ENCODE data around the gene POFUT2.

Gene POFUT2

GRCh38 chr21:45264912-45265515 is 22.7 kb downstream of the POFUT2 start:
- TF ChIP-seq REST (IDR thresholded peaks at IDR 0.05; ENCODE audit: insufficient read depth in 1 of 2, low read depth in 2 of 2, low read length in 2 of 2) = no peak
- no peak for TF ChIP-seq POLR2AphosphoS5 (IDR thresholded peaks at IDR 0.05; ENCODE audit: low read depth, low read length)
- no peak for TF ChIP-seq TAF1 (IDR thresholded peaks at IDR 0.05; ENCODE audit: borderline replicate concordance, insufficient read depth, low read length)
- TF ChIP-seq SIN3A (IDR thresholded peaks at IDR 0.05; ENCODE audit: borderline replicate concordance, insufficient read depth, low read length) = no peak
- no peak for TF ChIP-seq FOXP2 (optimal IDR thresholded peaks at IDR 0.05; ENCODE audit: borderline replicate concordance, extremely low read depth, extremely low read length, insufficient read depth)

- no peak for TF ChIP-seq POLR2AphosphoS5 (IDR thresholded peaks at IDR 0.05; ENCODE audit: low read depth, low read length)
Observed at GRCh38 chr21:45264146-45264911, 23.4 kb downstream of the POFUT2 start.

- TF ChIP-seq FOXP2 (optimal IDR thresholded peaks at IDR 0.05; ENCODE audit: borderline replicate concordance, extremely low read depth, extremely low read length, insufficient read depth) (no peak), REST (IDR thresholded peaks at IDR 0.05; ENCODE audit: insufficient read depth in 1 of 2, low read depth in 2 of 2, low read length in 2 of 2) (no peak), TAF1 (IDR thresholded peaks at IDR 0.05; ENCODE audit: borderline replicate concordance, insufficient read depth, low read length) (no peak), POLR2AphosphoS5 (IDR thresholded peaks at IDR 0.05; ENCODE audit: low read depth, low read length) (no peak), SIN3A (IDR thresholded peaks at IDR 0.05; ENCODE audit: borderline replicate concordance, insufficient read depth, low read length) (no peak)
Observed at GRCh38 chr21:45263534-45263933, 24.2 kb downstream of the POFUT2 start.

DNA sequence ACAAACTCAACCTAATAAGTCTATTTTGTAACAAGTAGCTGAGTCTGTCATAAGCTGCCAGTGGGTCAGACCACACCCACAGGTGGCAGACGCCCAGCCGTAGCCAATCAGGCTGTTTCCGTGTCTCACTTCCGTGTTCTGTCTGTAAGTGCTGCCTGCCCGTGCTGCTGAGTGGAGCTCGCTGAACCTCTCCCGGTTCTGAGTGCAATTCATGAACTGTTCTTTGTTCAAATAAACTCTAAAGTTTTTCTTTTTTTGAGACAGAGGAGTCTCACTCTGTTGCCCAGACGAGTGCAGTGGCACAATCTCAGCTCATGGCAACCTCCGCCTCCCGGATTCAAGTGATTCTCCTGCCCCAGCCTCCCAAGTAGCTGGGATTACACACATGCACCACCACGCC is 25.1 kb downstream of the POFUT2 start:
- TF ChIP-seq SIN3A (IDR thresholded peaks at IDR 0.05; ENCODE audit: borderline replicate concordance, insufficient read depth, low read length) = no peak
- no peak for TF ChIP-seq FOXP2 (optimal IDR thresholded peaks at IDR 0.05; ENCODE audit: borderline replicate concordance, extremely low read depth, extremely low read length, insufficient read depth)
- no peak for TF ChIP-seq TAF1 (IDR thresholded peaks at IDR 0.05; ENCODE audit: borderline replicate concordance, insufficient read depth, low read length)
- no peak for TF ChIP-seq REST (IDR thresholded peaks at IDR 0.05; ENCODE audit: insufficient read depth in 1 of 2, low read depth in 2 of 2, low read length in 2 of 2)
- no peak for TF ChIP-seq POLR2AphosphoS5 (IDR thresholded peaks at IDR 0.05; ENCODE audit: low read depth, low read length)

GRCh38 chr21:45262041-45262581 is 25.6 kb downstream of the POFUT2 start:
- TF ChIP-seq FOXP2 (optimal IDR thresholded peaks at IDR 0.05; ENCODE audit: borderline replicate concordance, extremely low read depth, extremely low read length, insufficient read depth) (no peak), REST (IDR thresholded peaks at IDR 0.05; ENCODE audit: insufficient read depth in 1 of 2, low read depth in 2 of 2, low read length in 2 of 2) (no peak), TAF1 (IDR thresholded peaks at IDR 0.05; ENCODE audit: borderline replicate concordance, insufficient read depth, low read length) (no peak), SIN3A (IDR thresholded peaks at IDR 0.05; ENCODE audit: borderline replicate concordance, insufficient read depth, low read length) (no peak), POLR2AphosphoS5 (IDR thresholded peaks at IDR 0.05; ENCODE audit: low read depth, low read length) (no peak)

Data from PFSK-1 (cell line).